AG09309 (cell line): ENCODE data around the gene PMF1.

Experiments used
- DNase-seq: peaks from one replicate; pipeline ENCODE4 v3.0.0-alpha.2; 2010; ENCODE audit warnings: low read depth
- H3K4me3 ChIP-seq: 2 replicates; pipeline ENCODE4 v1.5.1; 2011; ENCODE audit warnings: mild to moderate bottlenecking, low read depth, low read length, moderate library complexity; ENCODE audit not compliant: control insufficient read depth
- CTCF ChIP-seq: IDR thresholded peaks from 2 replicates; pipeline ENCODE4 v1.5.1; 2011; ENCODE audit warnings: mild to moderate bottlenecking, low read depth, low read length, inconsistent platforms; ENCODE audit not compliant: insufficient read depth, control insufficient read depth; ENCODE audit errors: missing control alignments

Gene PMF1

GRCh38 chr1:156226782-156227181, 14.0 kb downstream of the PMF1 start:
- no peak for DNase-seq
- no peak overlapping the region for H3K4me3 ChIP-seq
- no peak for TF ChIP-seq CTCF

GRCh38 chr1:156228501-156228900, 15.7 kb downstream of the PMF1 start:
- H3K4me3 ChIP-seq, result no peak overlapping the region
- no peak for DNase-seq
- no peak for TF ChIP-seq CTCF

- TF ChIP-seq CTCF, result no peak
- H3K4me3 ChIP-seq, result no peak overlapping the region
- no peak for DNase-seq
These were observed 17.1 kb downstream of the PMF1 start for GRCh38 chr1:156229809-156230472.

GRCh38 chr1:156230473-156230837, 17.6 kb downstream of the PMF1 start:
- DNase-seq, result no peak
- no peak overlapping the region for H3K4me3 ChIP-seq
- no peak for TF ChIP-seq CTCF

GRCh38 chr1:156232201-156232894, 19.5 kb downstream of the PMF1 start:
- H3K4me3 ChIP-seq, result no peak overlapping the region
- no peak for DNase-seq

GRCh38 chr1:156233426-156234127, 20.8 kb downstream of the PMF1 start:
- TF ChIP-seq CTCF, result no peak
- peak; percentile 37 for DNase-seq
- no peak overlapping the region for H3K4me3 ChIP-seq

More at GRCh38 chr1:156232201-156232894, 19.5 kb downstream of the PMF1 start:
- no peak for TF ChIP-seq CTCF
